SJSA1 (cell line): Measurements from ENCODE around the gene FOXF1. TPM values are rescaled to one million over a fixed set of nuclear protein-coding genes. Genes with fewer than 3 reads are reported as not detected.
A peak's percentile ranks its signal among the peaks of the same experiment; 100 is the strongest.

Source experiments
- DNase-seq, 2 experiments: peaks; one replicate each; pipeline ENCODE4 v3.0.0-alpha.2; 2015 to 2020; ENCODE audit warnings: low spot score in 2 of 2, low read depth in 1 of 2
- H3K27ac ChIP-seq: fragments of 250-450 bp; sonication (Bioruptor Pico); 2 replicates; pipeline ENCODE4 v1.5.1; 2020; ENCODE audit warnings: mild to moderate bottlenecking, moderate library complexity
- H3K27me3 ChIP-seq: fragments of 250-450 bp; sonication (Bioruptor Pico); replicated peaks from 2 replicates; pipeline ENCODE4 v1.5.1; 2020; ENCODE audit warnings: mild to moderate bottlenecking, moderate library complexity
- H3K36me3 ChIP-seq: fragments of 250-450 bp; sonication (Bioruptor Pico); 2 replicates; pipeline ENCODE4 v1.5.1; 2020; ENCODE audit warnings: mild to moderate bottlenecking
- H3K4me1 ChIP-seq: fragments of 250-450 bp; sonication (Bioruptor Pico); replicated peaks from 2 replicates; pipeline ENCODE4 v1.6.1; 2021; ENCODE audit warnings: mild to moderate bottlenecking
- H3K4me3 ChIP-seq: fragments of 250-450 bp; sonication (Bioruptor Pico); 2 replicates; pipeline ENCODE4 v1.5.1; 2020; ENCODE audit warnings: mild to moderate bottlenecking
- H3K9me3 ChIP-seq: fragments of 250-450 bp; sonication (Bioruptor Pico); replicated peaks from 2 replicates; pipeline ENCODE4 v1.5.1; 2020; ENCODE audit warnings: mild to moderate bottlenecking
- total RNA-seq: library from RNA; depleted of rRNA; stranded (reverse); fragments of >200 nt; shearing (Covaris generic); gene quantifications from 2 replicates; pipeline ENCODE4 v1.2.3, GENCODE V29; 2014

The FOXF1 gene
- total RNA-seq, 1 experiment from 2014 or later: 34.7 TPM

GRCh38 chr16:86521236-86522197 is 11.2 kb downstream of the FOXF1 start:
- Histone ChIP-seq H3K4me1 (peaks cover 39% of the 10 kb centered on the region), H3K27ac (no peak overlapping the region), H3K36me3 (peaks cover 35% of the 10 kb centered on the region), H3K27me3 (no peaks in the 10 kb centered on the region), H3K9me3 (no peaks in the 10 kb centered on the region), H3K4me3 (no peak overlapping the region)
- DNase-seq: no peak

- Histone ChIP-seq H3K27ac (no peak overlapping the region), H3K4me3 (no peak overlapping the region), H3K4me1 (peaks cover 28% of the 10 kb centered on the region), H3K9me3 (no peaks in the 10 kb centered on the region), H3K36me3 (peaks cover 23% of the 10 kb centered on the region), H3K27me3 (no peaks in the 10 kb centered on the region)
- DNase-seq: no peak
These were observed 12.3 kb downstream of the FOXF1 start for GRCh38 chr16:86522634-86523033.

DNA sequence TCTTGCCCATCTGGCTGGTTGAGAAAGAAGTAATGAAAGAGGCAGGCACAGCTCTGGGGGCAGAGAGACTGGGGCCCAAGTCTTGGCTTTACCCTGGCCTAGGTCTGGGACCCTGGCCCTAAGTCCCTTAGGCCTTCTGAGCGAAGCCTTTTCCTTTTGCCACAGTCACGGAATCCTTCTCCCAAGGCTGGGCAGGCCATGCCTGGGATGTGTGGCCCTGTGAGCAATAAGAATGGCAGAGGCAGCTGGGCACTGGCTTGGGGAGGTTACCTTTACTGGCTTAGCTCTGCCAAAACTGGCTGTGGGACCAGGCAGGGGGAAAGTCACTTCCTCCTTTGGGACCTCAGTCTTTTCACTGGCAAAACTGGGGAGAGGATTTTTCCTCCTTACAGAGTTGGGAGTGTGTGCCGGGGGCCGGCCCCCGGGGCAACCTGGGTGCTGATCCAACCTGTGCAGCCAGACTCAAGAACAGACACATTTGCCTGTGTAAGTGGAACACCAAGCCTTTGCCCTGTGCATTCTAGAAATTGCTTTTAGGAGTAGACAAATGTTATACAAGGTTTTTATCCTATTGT is 12.9 kb downstream of the FOXF1 start:
- H3K4me3 ChIP-seq: no peak overlapping the region
- no peak overlapping the region for H3K27ac ChIP-seq
- H3K4me1 ChIP-seq: peaks cover 22% of the 10 kb centered on the region
- H3K27me3 ChIP-seq: no peaks in the 10 kb centered on the region
- peak in 1 of 2 experiments; percentile 26 for DNase-seq
- peaks cover 17% of the 10 kb centered on the region for H3K36me3 ChIP-seq
- H3K9me3 ChIP-seq: no peaks in the 10 kb centered on the region

DNA sequence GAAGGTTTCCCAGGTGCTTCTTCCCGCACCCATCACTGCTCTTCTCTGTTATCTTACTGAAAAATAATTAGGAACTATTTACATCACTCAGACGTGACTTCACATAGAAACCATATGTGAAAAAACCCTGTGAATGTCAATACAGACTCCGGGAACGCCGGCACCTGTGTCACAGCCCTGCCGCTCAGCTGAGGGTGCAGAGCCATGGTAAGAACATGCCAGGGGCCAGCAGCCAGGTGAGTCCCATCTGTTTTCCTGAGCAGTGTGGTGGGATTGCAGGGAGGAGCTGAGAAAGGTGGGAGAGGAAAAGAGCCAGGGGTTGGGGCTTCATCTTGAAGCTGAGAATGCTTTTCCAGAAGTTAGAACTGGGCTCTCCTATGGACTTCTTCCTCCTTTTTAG is 13.7 kb downstream of the FOXF1 start:
- Histone ChIP-seq H3K36me3 (peaks cover 9% of the 10 kb centered on the region), H3K27ac (no peak overlapping the region), H3K27me3 (no peaks in the 10 kb centered on the region), H3K4me1 (peaks cover 20% of the 10 kb centered on the region), H3K4me3 (no peak overlapping the region), H3K9me3 (no peaks in the 10 kb centered on the region)
- no peak for DNase-seq

DNA sequence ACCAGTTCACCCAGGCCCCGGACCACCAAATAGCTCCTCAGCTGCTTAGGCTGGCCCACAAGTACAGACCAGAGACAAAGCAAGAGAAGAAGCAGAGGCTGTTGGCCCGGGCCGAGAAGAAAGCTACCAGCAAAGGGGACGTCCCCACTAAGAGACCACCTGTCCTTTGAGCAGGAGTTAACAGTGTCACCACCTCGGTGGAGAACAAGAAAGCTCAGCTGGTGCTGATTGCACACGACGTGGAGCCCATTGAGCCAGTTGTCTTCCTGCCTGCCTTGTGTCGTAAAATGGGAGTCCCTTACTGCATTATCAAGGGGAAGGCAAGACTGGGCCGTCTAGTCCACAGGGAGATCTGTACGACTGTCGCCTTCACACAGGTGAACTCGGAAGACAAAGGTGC is 15.4 kb downstream of the FOXF1 start:
- Histone ChIP-seq H3K27ac (no peak overlapping the region), H3K9me3 (no peaks in the 10 kb centered on the region), H3K27me3 (no peaks in the 10 kb centered on the region), H3K4me1 (peaks cover 9% of the 10 kb centered on the region), H3K36me3 (no peaks in the 10 kb centered on the region), H3K4me3 (no peak overlapping the region)
- DNase-seq: no peak

DNA sequence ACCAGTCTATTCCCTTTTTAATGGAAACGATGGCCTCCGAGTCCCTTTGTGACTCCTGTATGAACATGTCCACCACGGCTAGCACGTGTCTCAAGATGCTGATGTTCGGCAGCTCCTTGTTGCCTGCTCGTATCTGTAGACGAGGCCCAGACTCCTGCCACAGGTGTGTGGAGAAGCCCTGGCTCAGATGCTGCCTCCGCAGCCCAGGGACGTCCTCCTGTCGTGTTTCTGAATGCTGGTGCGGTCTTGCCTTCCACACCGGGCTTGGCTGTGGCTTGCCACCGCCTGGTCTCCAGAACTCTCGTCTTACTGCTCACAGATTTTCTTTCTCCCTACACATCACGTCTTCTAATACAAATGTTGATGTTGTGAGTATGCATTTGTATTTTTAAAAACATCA is 17.0 kb downstream of the FOXF1 start:
- H3K36me3 ChIP-seq: no peaks in the 10 kb centered on the region; the same call in 1 of the 2 replicates
- no peak overlapping the region for H3K27ac ChIP-seq
- H3K4me3 ChIP-seq: no peak overlapping the region
- no peak for DNase-seq
- no peaks in the 10 kb centered on the region for H3K27me3 ChIP-seq
- peaks cover 8% of the 10 kb centered on the region for H3K4me1 ChIP-seq
- H3K9me3 ChIP-seq: no peaks in the 10 kb centered on the region

- H3K36me3 ChIP-seq: no peaks in the 10 kb centered on the region; the same call in 1 of the 2 replicates
- H3K4me1 ChIP-seq: peaks cover 8% of the 10 kb centered on the region
- DNase-seq: no peak
- no peak overlapping the region for H3K27ac ChIP-seq
- H3K27me3 ChIP-seq: no peaks in the 10 kb centered on the region
- H3K9me3 ChIP-seq: no peaks in the 10 kb centered on the region
- H3K4me3 ChIP-seq: no peak overlapping the region
These were observed 18.0 kb downstream of the FOXF1 start for GRCh38 chr16:86528061-86528929.

GRCh38 chr16:86529160-86529559 is 18.8 kb downstream of the FOXF1 start:
- Histone ChIP-seq H3K36me3 (no peaks in the 10 kb centered on the region; the same call in none of the 2 replicates), H3K27ac (no peak overlapping the region), H3K9me3 (no peaks in the 10 kb centered on the region), H3K4me1 (peaks cover 8% of the 10 kb centered on the region), H3K27me3 (no peaks in the 10 kb centered on the region), H3K4me3 (no peak overlapping the region)
- DNase-seq: peak in 1 of 2 experiments; percentile 33

GRCh38 chr16:86530251-86531190 is 20.2 kb downstream of the FOXF1 start:
- H3K9me3 ChIP-seq: no peaks in the 10 kb centered on the region
- H3K4me3 ChIP-seq: no peak overlapping the region
- H3K27ac ChIP-seq: no peak overlapping the region
- no peaks in the 10 kb centered on the region for H3K27me3 ChIP-seq
- H3K36me3 ChIP-seq: no peaks in the 10 kb centered on the region; the same call in none of the 2 replicates
- DNase-seq: no peak
- peaks cover 14% of the 10 kb centered on the region for H3K4me1 ChIP-seq

- peaks cover 14% of the 10 kb centered on the region for H3K4me1 ChIP-seq
- H3K4me3 ChIP-seq: no peak overlapping the region
- no peak for DNase-seq
- H3K27ac ChIP-seq: no peak overlapping the region
- H3K9me3 ChIP-seq: no peaks in the 10 kb centered on the region
- no peaks in the 10 kb centered on the region for H3K27me3 ChIP-seq
- H3K36me3 ChIP-seq: peaks cover 4% of the 10 kb centered on the region
These were observed 20.8 kb downstream of the FOXF1 start for GRCh38 chr16:86531191-86531545.

DNA sequence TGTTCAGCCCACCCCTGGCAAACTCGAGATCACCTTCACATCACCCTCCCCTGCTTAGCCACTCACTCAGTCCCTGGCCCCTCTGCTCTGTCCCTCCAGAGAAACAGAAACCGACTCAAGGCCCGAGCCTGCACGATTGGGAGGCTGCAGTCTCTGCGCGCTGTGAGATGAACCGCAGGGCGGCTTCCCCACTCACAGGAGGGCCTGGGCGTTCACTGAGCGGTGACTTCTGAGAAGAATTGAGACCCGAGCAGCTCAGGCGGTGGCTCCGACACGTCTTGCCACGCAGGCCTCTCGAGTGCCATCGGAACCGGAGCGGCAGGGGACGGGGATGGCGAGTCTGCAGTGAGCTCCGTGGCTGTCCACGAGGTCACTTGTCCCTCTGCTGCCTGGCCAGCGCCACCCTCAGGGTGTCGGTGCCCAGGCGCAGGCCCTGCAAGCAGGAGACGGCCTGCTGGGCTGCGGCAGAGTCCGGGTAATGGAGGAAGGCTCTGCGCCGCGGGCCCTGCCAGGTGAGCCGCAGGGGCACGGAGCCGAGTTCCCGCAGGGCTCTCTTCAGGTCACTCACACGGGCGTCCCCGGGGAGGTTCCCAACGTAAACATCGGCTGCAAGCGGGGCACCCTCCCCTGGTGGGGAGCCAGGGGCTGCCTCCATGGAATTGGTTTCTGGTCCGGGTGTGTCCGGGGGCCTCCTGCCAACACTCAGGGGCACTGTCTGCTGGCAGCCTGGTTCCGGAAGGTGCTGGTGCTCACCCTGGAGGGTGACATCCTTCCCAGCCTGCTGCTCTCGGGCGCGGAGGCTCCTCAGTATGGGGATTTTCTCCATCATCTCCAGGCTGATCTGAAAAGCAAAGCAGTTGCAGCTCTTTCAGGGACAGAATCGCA is 21.6 kb downstream of the FOXF1 start:
- H3K4me1 ChIP-seq: peaks cover 14% of the 10 kb centered on the region
- H3K36me3 ChIP-seq: peaks cover 6% of the 10 kb centered on the region
- DNase-seq: no peak
- no peak overlapping the region for H3K4me3 ChIP-seq
- no peaks in the 10 kb centered on the region for H3K9me3 ChIP-seq
- no peak overlapping the region for H3K27ac ChIP-seq
- no peaks in the 10 kb centered on the region for H3K27me3 ChIP-seq

DNA sequence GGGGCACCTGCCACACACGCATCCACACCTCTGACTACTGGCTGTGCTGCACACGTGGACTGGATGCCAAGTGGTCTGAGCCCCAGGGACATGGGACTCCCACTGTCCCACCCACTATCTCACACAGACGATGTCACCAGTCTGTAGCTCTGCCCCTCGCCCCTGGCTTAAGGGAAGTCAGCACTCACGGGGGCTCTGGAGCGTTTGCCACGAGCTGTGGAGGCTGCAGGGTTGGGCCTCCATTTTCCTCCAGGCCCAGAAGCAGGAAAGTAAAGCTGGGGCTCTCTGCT is 22.1 kb downstream of the FOXF1 start:
- no peaks in the 10 kb centered on the region for H3K27me3 ChIP-seq
- H3K27ac ChIP-seq: no peak overlapping the region
- no peak overlapping the region for H3K4me3 ChIP-seq
- peaks cover 10% of the 10 kb centered on the region for H3K36me3 ChIP-seq
- no peak for DNase-seq
- peaks cover 14% of the 10 kb centered on the region for H3K4me1 ChIP-seq
- no peaks in the 10 kb centered on the region for H3K9me3 ChIP-seq
